GM23248 (cell line): ENCODE results near the gene SLC22A3.

Source experiments
- EZH2 ChIP-seq: fragments of 200-600 bp; sonication (generic); IDR thresholded peaks from 2 replicates; pipeline ENCODE4 v1.6.1; 2018; ENCODE audit warnings: antibody characterized with exemption, mild to moderate bottlenecking; ENCODE audit not compliant: insufficient read depth, poor library complexity, severe bottlenecking
- EZH2phosphoT487 ChIP-seq: fragments of 200-600 bp; sonication (generic); IDR thresholded peaks from 2 replicates; pipeline ENCODE4 v1.6.1; 2018; ENCODE audit warnings: antibody characterized with exemption, moderate library complexity, mild to moderate bottlenecking, low read depth; ENCODE audit not compliant: insufficient read depth

- TF ChIP-seq EZH2 (no peak), EZH2phosphoT487 (no peak)
These were observed 5.0 kb upstream of the SLC22A3 start for GRCh38 chr6:160343144-160343543.
